ENCODE results near the gene SH3RF3. TPM values are rescaled to one million over a fixed set of nuclear protein-coding genes. Genes with fewer than 3 reads are reported as not detected.

The SH3RF3 gene
- total and polyA plus RNA-seq, 2 of the 13 experiments (the other 11 are each of a cell fraction or from before 2014, with no cell fraction given): 0.04 TPM; not detected in 1

DNA sequence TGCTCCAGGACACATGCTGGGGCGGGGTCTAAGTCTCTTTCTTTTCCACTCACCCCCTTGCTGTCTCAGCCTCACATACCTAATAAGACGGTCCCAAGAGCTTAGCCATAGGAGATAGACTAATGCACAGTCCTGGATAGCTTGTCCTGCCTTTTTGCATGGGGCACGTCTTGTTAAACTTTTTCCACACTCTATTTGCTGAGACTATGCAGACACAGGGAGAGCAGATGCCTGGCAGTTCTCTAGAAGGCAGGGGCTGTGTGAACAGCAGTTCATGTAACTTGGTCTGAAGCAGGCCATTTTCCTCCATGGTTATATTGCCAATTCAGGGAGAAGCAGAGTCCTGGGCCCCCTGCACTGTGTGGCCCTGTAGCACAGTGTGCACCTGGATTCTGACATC, 342.7 kb downstream of the SH3RF3 start:
- intact Hi-C loops (cut with micrococcal nuclease; ENCODE audit: unreplicated experiment): no loop called here
- no peak for ATAC-seq
- TF ChIP-seq PAWR (CRISPR knock-in tag; IDR thresholded peaks at IDR 0.05; ENCODE audit: borderline replicate concordance) (no peak), KLF12 (CRISPR knock-in tag; IDR thresholded peaks at IDR 0.05; ENCODE audit: borderline replicate concordance) (no peak), SYNCRIP (IDR thresholded peaks at IDR 0.05; ENCODE audit: insufficient read depth, low read depth, low read length) (no peak), HOXA7 (CRISPR knock-in tag; IDR thresholded peaks at IDR 0.05) (no peak), ZNF253 (CRISPR knock-in tag; IDR thresholded peaks at IDR 0.05; ENCODE audit: borderline replicate concordance) (no peak), POLR2A (IDR thresholded peaks at IDR 0.05; ENCODE audit: insufficient read depth in 1 of 2, low read depth in 2 of 2, low read length in 2 of 2) (no peak), SAFB2 (CRISPR knock-in tag; IDR thresholded peaks at IDR 0.05; ENCODE audit: borderline replicate concordance, low read depth) (no peak), SMAD1 (CRISPR knock-in tag; IDR thresholded peaks at IDR 0.05; ENCODE audit: borderline replicate concordance, low read depth) (no peak), ZNF83 (CRISPR knock-in tag; IDR thresholded peaks at IDR 0.05; ENCODE audit: borderline replicate concordance) (no peak), TCF7L2 (IDR thresholded peaks at IDR 0.05; ENCODE audit: low read depth, low read length) (no peak), ZNF652 (CRISPR knock-in tag; IDR thresholded peaks at IDR 0.05; ENCODE audit: borderline replicate concordance, low read depth) (no peak), BRCA1 (CRISPR knock-in tag; IDR thresholded peaks at IDR 0.05) (no peak), CBFB (CRISPR knock-in tag; IDR thresholded peaks at IDR 0.05) (no peak), ZNF570 (CRISPR knock-in tag; IDR thresholded peaks at IDR 0.05; ENCODE audit: borderline replicate concordance) (no peak), GATAD2A (CRISPR knock-in tag; IDR thresholded peaks at IDR 0.05) (no peak), ATRX (CRISPR knock-in tag; IDR thresholded peaks at IDR 0.05; ENCODE audit: borderline replicate concordance) (no peak), ZSCAN31 (CRISPR knock-in tag; IDR thresholded peaks at IDR 0.05; ENCODE audit: low read depth) (no peak), PLRG1 (conservative IDR thresholded peaks at IDR 0.05) (no peak), ZSCAN25 (CRISPR knock-in tag; IDR thresholded peaks at IDR 0.05) (no peak)

More for the DNA sequence above, 342.7 kb downstream of the SH3RF3 start:
- Histone ChIP-seq H3K4me2 (ENCODE audit: low read depth, low read length) (no peak overlapping the region), H3K9me3 (ENCODE audit: low read length) (no peaks in the 10 kb centered on the region), H3K4me1 (ENCODE audit: insufficient read depth, low read length) (no peaks in the 10 kb centered on the region), H3K36me3 (replicated peaks in 1 of 2; ENCODE audit: control insufficient read depth in 1 of 2, insufficient read depth in 2 of 2, low read length in 2 of 2) (no peaks in the 10 kb centered on the region), H3K4me3 (replicated peaks in 1 of 3; ENCODE audit: insufficient read depth in 1 of 3, low read depth in 2 of 3, low read length in 3 of 3) (no peak overlapping the region), H3K27ac (ENCODE audit: extremely low read length, insufficient read depth, low read length) (no peak overlapping the region), H2AFZ (ENCODE audit: low read length) (no peak overlapping the region), H3K79me2 (ENCODE audit: insufficient read depth, low read length) (no peaks in the 10 kb centered on the region), H3K27me3 (ENCODE audit: control insufficient read depth in 1 of 2, insufficient read depth in 2 of 2, low read length in 2 of 2) (peaks cover 2 to 7% of the 10 kb centered on the region in 2 experiments; a peak in 2 of 5 replicates), H3K9ac (ENCODE audit: insufficient read depth, low read depth, low read length) (no peak overlapping the region), H4K20me1 (ENCODE audit: insufficient read depth, low read length) (peaks cover 3% of the 10 kb centered on the region; the same call in 1 of the 2 replicates)
- WGBS (ENCODE audit: low lambda C conversion rate): 24% methylated on average over 3 of the region's 3 CpGs
- DNase-seq (ENCODE audit: low spot score) (no peak), FAIRE-seq (no peak)
- CTCF ChIA-PET (ENCODE audit: low intra/inter-chr PET ratio, low total read pairs): no interaction called here
- BruUV-seq (replicated peaks): no TSS peak
- POLR2A ChIA-PET: no interaction called here
- in situ Hi-C loops (cut with HindIII; ENCODE audit: extremely low pct_ligation_motif_present, low pct_unique_long_range_greater_than_20kb): no loop called here
